ENCODE results near the gene ATXN7L3B.

ATXN7L3B gene

DNA sequence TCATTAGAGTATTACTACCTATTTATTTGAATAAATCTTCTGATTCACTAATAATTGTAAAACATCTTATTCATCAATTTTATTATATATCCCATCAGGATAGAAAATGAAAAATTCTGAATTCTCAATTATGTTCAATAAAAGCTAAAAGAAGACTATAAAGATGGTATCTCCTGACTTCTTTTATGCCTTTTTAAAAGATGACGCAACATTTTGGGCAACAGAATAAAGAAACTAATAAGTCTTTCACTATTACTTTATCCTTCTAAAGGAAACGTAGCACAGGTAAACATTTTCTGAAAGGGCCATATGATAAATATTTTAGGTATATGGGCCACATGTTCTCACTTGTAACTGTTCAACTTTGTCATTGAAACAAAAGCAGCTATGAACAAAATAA, 10.1 kb upstream of the ATXN7L3B start:
- Histone ChIP-seq H3K4me3 (ENCODE audit: low read length) (no peak overlapping the region), H3K4me1 (ENCODE audit: insufficient read depth, low read length) (no peaks in the 10 kb centered on the region), H3K9me3 (ENCODE audit: insufficient read depth, low read depth, low read length) (no peaks in the 10 kb centered on the region), H3K27me3 (ENCODE audit: insufficient read depth, low read length) (no peaks in the 10 kb centered on the region), H3K9ac (ENCODE audit: low read depth, low read length) (no peak overlapping the region), H3K27ac (ENCODE audit: low read length) (no peak overlapping the region), H3K36me3 (ENCODE audit: insufficient read depth, low read depth, low read length) (no peaks in the 10 kb centered on the region)

DNA sequence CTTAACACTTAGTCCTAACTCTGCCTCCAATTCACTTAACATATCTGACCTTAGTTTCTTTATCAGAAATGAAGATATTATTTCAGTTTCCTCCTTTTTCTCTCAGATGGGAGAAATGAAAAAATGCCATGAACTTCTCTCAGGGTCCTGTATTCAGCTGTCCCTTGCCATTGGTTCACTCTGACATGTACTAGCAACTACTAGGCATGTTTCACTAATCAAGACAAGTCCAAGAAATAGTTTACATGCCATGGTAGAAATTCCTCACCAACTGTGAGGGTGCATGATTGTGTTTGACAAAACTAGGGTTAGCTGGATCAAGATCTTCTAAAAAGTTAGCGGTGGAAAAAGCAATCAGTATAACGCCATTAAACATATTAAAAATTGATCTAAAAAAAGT, 7.0 kb upstream of the ATXN7L3B start:
- Histone ChIP-seq H3K4me3 (ENCODE audit: low read length) (no peak overlapping the region), H3K27me3 (ENCODE audit: insufficient read depth, low read length) (no peaks in the 10 kb centered on the region), H3K4me1 (ENCODE audit: insufficient read depth, low read length) (no peaks in the 10 kb centered on the region), H3K9me3 (ENCODE audit: insufficient read depth, low read depth, low read length) (no peaks in the 10 kb centered on the region), H3K36me3 (ENCODE audit: insufficient read depth, low read depth, low read length) (no peaks in the 10 kb centered on the region), H3K9ac (ENCODE audit: low read depth, low read length) (no peak overlapping the region), H3K27ac (ENCODE audit: low read length) (no peak overlapping the region)

DNA sequence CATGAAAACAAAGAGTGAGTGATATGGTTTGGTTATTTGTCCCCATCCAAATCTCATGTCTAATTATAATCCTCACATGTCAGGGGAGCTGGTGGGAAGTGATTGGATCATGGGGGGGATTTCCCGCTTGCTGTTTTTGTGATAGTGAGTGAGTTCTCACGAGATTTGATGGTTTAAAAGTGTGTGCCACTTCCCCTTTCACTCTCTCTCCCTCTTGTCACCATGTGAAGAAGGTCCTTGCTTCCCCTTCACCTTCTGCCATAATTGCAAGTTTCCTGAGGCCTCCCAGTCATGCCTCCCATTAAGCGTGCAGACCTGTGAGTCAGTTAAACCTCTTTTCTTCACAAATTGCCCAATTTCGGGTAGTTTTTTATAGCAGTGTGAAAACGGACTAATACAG, 2.1 kb upstream of the ATXN7L3B start:
- no peaks in the 10 kb centered on the region for H3K9me3 ChIP-seq (ENCODE audit: insufficient read depth, low read depth, low read length)
- H3K27ac ChIP-seq (ENCODE audit: low read length) = no peak overlapping the region
- H3K4me1 ChIP-seq (ENCODE audit: insufficient read depth, low read length) = peaks cover 19% of the 10 kb centered on the region
- H3K4me3 ChIP-seq (ENCODE audit: low read length) = no peak overlapping the region
- H3K36me3 ChIP-seq (ENCODE audit: insufficient read depth, low read depth, low read length) = no peaks in the 10 kb centered on the region; the same call in 1 of the 2 replicates
- H3K9ac ChIP-seq (ENCODE audit: low read depth, low read length) = no peak overlapping the region
- H3K27me3 ChIP-seq (ENCODE audit: insufficient read depth, low read length) = no peaks in the 10 kb centered on the region

DNA sequence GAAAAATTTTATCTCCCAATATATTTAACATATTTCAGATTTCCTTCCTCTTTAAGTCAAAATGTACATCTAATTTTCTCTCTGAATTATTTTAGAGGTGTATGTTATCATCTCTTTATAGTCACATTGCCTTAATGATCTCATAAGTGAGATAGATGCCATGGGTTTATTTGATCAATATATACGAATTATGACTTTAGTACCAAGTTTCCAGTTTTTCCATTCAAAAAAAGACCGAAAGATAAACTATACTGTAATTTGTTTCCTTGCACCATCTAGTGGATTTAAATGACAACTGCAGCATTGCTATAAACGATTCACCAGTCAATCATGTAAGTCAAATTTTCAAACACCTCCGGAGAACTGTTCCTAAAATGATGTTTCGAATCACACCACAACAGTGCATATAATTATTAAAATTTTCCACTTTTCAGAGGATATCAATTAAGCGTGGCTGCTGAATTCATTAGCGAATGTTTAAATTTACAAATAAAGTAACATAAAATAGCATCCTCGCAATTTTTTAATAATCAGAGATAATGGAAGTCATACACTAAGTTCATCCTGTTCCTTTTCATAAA, 419 bp upstream of the ATXN7L3B start:
- Histone ChIP-seq H3K36me3 (ENCODE audit: insufficient read depth, low read depth, low read length) (peaks cover 9% of the 10 kb centered on the region), H3K9ac (ENCODE audit: low read depth, low read length) (peak overlapping the region; percentile 99; the same call in 1 of the 2 replicates), H3K9me3 (ENCODE audit: insufficient read depth, low read depth, low read length) (no peaks in the 10 kb centered on the region), H3K4me3 (ENCODE audit: low read length) (peak overlapping the region; percentile 98), H3K4me1 (ENCODE audit: insufficient read depth, low read length) (peaks cover 33% of the 10 kb centered on the region), H3K27me3 (ENCODE audit: insufficient read depth, low read length) (no peaks in the 10 kb centered on the region), H3K27ac (ENCODE audit: low read length) (peak overlapping the region; percentile 62)

DNA sequence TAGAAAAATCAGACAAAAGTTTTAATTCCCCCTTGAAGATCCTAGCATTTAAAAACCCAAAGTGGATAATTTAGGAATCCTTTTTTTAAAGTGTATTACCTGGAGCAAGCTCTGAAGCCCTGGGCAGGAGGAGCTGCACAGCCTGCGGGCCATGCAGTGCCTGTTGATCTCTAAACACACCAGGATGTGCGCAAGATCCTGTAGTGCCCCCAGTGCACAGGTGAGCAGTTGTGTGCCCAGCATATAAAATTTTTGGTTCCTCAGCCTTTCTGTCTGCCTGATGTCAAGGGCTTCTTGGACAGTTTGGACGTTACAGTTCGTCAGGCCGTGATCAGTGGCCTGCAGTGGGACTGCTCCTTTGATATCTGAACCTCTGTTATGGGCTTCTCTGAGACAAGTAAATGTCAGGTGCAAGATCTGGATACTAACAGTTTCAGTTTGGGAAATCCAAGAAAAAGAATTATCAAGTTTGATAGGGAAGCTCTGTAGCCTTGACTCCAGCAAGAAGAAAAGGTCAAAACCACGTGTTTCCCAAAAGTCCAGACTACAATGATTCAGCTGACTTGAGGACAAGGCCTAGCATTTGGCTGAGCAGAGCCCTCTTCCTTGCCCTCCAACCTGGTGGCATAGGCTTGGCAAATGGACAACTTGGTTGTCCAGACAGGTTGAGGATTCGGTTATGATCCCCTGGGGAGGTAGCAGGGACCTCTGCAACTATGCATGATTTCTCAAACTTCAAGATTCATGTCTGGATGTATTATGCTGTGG, 1.0 kb downstream of the ATXN7L3B start:
- peaks cover 34% of the 10 kb centered on the region for H3K4me1 ChIP-seq (ENCODE audit: insufficient read depth, low read length)
- peak overlapping the region; percentile 97 for H3K27ac ChIP-seq (ENCODE audit: low read length)
- no peaks in the 10 kb centered on the region for H3K9me3 ChIP-seq (ENCODE audit: insufficient read depth, low read depth, low read length)
- H3K4me3 ChIP-seq (ENCODE audit: low read length) = peak overlapping the region; percentile 98
- H3K36me3 ChIP-seq (ENCODE audit: insufficient read depth, low read depth, low read length) = peaks cover 10% of the 10 kb centered on the region
- H3K27me3 ChIP-seq (ENCODE audit: insufficient read depth, low read length) = no peaks in the 10 kb centered on the region
- H3K9ac ChIP-seq (ENCODE audit: low read depth, low read length) = peak overlapping the region; percentile 99

DNA sequence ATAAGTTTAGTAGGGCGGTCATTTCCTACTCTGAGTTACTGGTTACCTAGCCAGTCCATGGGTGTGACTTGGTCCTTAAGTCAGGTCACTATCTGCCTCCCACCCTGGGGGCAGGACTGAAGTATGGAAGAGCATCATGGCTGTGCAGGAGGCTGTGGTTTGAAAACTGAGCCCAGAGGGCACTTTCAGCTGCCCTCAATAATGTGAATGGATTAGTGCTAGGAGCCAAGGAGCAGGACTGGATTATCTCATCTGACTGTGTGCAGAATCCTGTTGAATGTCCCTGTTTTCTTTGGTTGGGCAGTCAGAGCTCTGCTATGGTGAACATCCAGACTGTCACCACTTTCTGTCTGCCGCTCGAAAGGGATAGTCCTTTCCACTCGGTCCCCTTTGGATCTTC, 1.6 kb downstream of the ATXN7L3B start:
- H3K27me3 ChIP-seq (ENCODE audit: insufficient read depth, low read length) = no peaks in the 10 kb centered on the region
- H3K4me3 ChIP-seq (ENCODE audit: low read length) = peak overlapping the region; percentile 98
- H3K27ac ChIP-seq (ENCODE audit: low read length) = no peak overlapping the region
- peaks cover 10% of the 10 kb centered on the region for H3K36me3 ChIP-seq (ENCODE audit: insufficient read depth, low read depth, low read length)
- peaks cover 34% of the 10 kb centered on the region for H3K4me1 ChIP-seq (ENCODE audit: insufficient read depth, low read length)
- peak overlapping the region; percentile 99; the same call in 1 of the 2 replicates for H3K9ac ChIP-seq (ENCODE audit: low read depth, low read length)
- no peaks in the 10 kb centered on the region for H3K9me3 ChIP-seq (ENCODE audit: insufficient read depth, low read depth, low read length)

DNA sequence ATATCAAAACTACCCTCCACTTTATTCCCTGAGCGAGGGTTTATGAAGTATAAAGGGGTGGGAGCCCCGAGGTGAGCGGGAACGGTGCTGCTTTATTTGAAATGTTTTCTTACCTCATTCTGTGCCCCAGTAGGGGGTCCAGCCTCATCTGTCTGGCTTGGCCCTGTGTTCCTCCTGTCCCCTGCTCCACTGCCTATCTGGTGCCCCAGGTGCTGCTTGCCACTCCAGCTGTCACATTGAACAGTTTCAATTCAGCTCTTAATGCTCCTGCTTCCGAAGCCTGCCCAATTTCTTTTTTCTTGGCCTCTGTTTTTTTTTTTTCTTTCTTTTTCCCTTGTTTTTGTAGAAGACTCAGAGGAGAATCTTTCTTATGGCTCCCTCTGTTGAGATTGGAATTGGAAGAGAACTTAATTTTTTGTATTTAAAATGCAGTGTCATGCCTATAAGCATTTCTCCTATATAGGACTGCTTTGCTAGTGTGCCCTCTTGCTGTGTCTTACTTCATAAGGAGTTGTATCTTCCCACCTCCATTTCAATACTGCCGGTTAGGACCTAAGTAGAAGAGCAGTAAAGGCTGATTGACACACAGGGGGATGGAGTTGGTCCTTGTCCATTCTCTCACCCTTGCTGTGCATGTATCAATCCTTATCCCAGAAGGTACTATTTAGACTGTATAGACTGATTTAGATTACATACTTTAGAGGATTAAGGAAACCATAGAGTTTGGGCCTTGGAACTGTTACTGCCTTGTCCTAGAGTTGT, 2.3 kb downstream of the ATXN7L3B start:
- Histone ChIP-seq H3K9me3 (ENCODE audit: insufficient read depth, low read depth, low read length) (no peaks in the 10 kb centered on the region), H3K36me3 (ENCODE audit: insufficient read depth, low read depth, low read length) (peaks cover 10% of the 10 kb centered on the region), H3K9ac (ENCODE audit: low read depth, low read length) (peak overlapping the region; percentile 99; the same call in 1 of the 2 replicates), H3K27me3 (ENCODE audit: insufficient read depth, low read length) (no peaks in the 10 kb centered on the region), H3K4me1 (ENCODE audit: insufficient read depth, low read length) (peaks cover 34% of the 10 kb centered on the region), H3K4me3 (ENCODE audit: low read length) (peak overlapping the region; percentile 98), H3K27ac (ENCODE audit: low read length) (no peak overlapping the region)

DNA sequence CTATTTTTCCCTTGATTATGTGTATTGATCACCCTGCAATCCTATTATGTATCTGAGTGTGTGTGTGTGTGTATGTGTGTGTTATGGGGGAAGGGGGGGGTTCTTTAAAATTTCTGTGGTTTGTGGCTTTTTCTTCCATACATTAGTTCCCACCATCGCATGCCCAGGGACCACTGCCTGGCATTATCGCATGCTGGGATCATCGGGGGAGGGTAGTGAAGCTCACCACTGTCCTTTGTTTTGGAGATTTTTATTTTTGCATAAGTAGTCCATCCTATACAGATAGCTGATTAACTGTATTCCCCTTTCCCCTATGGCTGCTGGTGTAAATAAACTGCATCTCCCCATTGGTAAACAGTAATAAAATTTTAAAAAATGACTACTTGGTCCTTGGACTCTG, 3.4 kb downstream of the ATXN7L3B start:
- Histone ChIP-seq H3K9me3 (ENCODE audit: insufficient read depth, low read depth, low read length) (no peaks in the 10 kb centered on the region), H3K36me3 (ENCODE audit: insufficient read depth, low read depth, low read length) (peaks cover 10% of the 10 kb centered on the region), H3K4me1 (ENCODE audit: insufficient read depth, low read length) (peaks cover 34% of the 10 kb centered on the region), H3K27ac (ENCODE audit: low read length) (no peak overlapping the region), H3K27me3 (ENCODE audit: insufficient read depth, low read length) (no peaks in the 10 kb centered on the region), H3K9ac (ENCODE audit: low read depth, low read length) (peak overlapping the region; percentile 27; the same call in 1 of the 2 replicates), H3K4me3 (ENCODE audit: low read length) (peak overlapping the region; percentile 98)

DNA sequence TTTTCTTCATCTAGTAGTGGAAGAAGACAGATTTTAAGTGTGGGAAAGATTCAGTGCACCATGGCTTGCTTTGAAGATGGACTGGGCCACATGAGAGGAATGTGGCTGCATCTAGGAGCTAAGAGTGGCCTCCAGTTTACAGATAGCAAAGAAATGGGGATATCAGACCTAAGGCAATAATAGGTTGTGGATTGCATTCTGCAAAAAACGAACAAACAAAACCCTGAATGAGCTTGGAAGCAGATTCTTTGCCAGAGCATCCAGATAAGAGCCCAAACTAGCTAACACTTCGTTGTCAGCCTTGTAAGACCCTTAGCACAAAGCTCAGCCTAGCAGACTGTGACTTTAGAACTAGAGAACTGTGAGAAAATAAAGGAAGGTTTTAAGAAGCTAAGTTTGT, 9.6 kb downstream of the ATXN7L3B start:
- Histone ChIP-seq H3K4me1 (ENCODE audit: insufficient read depth, low read length) (peaks cover under 1% of the 10 kb centered on the region; the same call in 1 of the 2 replicates), H3K4me3 (ENCODE audit: low read length) (no peak overlapping the region), H3K9ac (ENCODE audit: low read depth, low read length) (no peak overlapping the region), H3K27ac (ENCODE audit: low read length) (no peak overlapping the region), H3K9me3 (ENCODE audit: insufficient read depth, low read depth, low read length) (no peaks in the 10 kb centered on the region), H3K27me3 (ENCODE audit: insufficient read depth, low read length) (no peaks in the 10 kb centered on the region), H3K36me3 (ENCODE audit: insufficient read depth, low read depth, low read length) (peaks cover under 1% of the 10 kb centered on the region; the same call in 1 of the 2 replicates)

DNA sequence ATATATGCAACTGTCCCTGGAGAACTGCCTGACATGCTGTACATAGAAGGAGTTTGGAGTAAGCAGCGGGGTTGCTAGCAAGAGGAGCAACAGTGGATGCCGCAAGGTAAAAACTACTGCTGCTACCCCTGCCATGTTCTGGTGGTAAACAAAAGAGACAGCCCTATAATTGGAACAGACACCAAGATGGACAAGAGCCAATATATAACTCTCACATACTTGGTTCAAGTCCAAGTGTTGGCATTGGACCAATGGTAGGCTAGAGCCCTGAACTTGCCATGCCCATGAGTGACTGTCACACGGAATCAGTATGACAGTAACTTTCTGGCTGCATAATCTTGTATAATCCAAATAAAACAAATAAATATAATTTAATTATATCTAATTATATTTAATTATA, 13.7 kb downstream of the ATXN7L3B start:
- Histone ChIP-seq H3K36me3 (ENCODE audit: insufficient read depth, low read depth, low read length) (no peaks in the 10 kb centered on the region), H3K4me1 (ENCODE audit: insufficient read depth, low read length) (no peaks in the 10 kb centered on the region), H3K4me3 (ENCODE audit: low read length) (no peak overlapping the region), H3K9ac (ENCODE audit: low read depth, low read length) (no peak overlapping the region), H3K27me3 (ENCODE audit: insufficient read depth, low read length) (no peaks in the 10 kb centered on the region), H3K27ac (ENCODE audit: low read length) (no peak overlapping the region), H3K9me3 (ENCODE audit: insufficient read depth, low read depth, low read length) (no peaks in the 10 kb centered on the region)

DNA sequence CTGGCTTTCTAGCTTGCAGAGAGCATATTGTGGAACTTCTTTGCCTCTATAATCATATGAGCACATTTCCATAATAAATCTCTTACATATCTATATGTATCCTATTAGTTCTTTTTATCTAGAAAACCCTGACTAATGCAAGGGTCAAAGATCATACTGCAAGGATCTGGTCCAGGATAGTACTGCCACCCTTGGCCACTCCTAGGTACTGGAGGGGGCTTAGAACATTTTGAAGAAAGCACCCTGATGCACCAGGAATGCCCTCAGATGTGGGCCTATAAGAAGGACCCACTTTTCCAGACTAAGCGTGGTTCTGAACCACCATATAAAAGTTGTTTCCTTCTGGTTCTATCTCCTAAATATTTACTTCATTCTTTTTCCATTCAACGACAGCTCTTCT, 14.6 kb downstream of the ATXN7L3B start:
- Histone ChIP-seq H3K27ac (ENCODE audit: low read length) (no peak overlapping the region), H3K9ac (ENCODE audit: low read depth, low read length) (no peak overlapping the region), H3K4me3 (ENCODE audit: low read length) (no peak overlapping the region), H3K27me3 (ENCODE audit: insufficient read depth, low read length) (no peaks in the 10 kb centered on the region), H3K9me3 (ENCODE audit: insufficient read depth, low read depth, low read length) (no peaks in the 10 kb centered on the region), H3K4me1 (ENCODE audit: insufficient read depth, low read length) (no peaks in the 10 kb centered on the region), H3K36me3 (ENCODE audit: insufficient read depth, low read depth, low read length) (no peaks in the 10 kb centered on the region)
